HCT116 (cell line): ENCODE data around the gene MYOT. TPM values are rescaled to one million over a fixed set of nuclear protein-coding genes. Genes with fewer than 3 reads are reported as not detected.

Source experiments
- ATAC-seq: fragments of 200-7000 bp; cut with Tn5 transposase; 2 replicates; pipeline ENCODE4 v1.9.1; 2020; ENCODE audit warnings: mild to moderate bottlenecking, moderate library complexity
- Bru-seq: library from RNA; stranded (reverse); fragments of 400-500 nt; gene quantifications from one replicate; lab custom pipeline; 2021; lab: Mats Ljungman, UMichigan
- BruChase-seq, 2 experiments: library from RNA; stranded (reverse); fragments of 400-500 nt; gene quantifications; one replicate each; lab custom pipeline; 2021; lab: Mats Ljungman, UMichigan
- BruUV-seq: library from RNA; stranded (reverse); fragments of 400-500 nt; replicated peaks from 2 replicates; lab custom pipeline; 2021; lab: Mats Ljungman, UMichigan
- CTCF ChIA-PET: fragments of 300-600 bp; sonication (Branson Sonifier 250); formaldehyde crosslinking; loops from one replicate; lab custom pipeline; 2021; ENCODE audit warnings: antibody characterized with exemption; lab: Charles Lee
- POLR2A ChIA-PET: fragments of 300-600, 350-600 bp; sonication (Branson Sonifier 250); formaldehyde crosslinking; loops from one replicate; lab custom pipeline; 2021; ENCODE audit warnings: antibody characterized with exemption; lab: Charles Lee
- RAD21 ChIA-PET, 2 experiments: fragments of 300-600 bp; sonication (Branson Sonifier 250); formaldehyde crosslinking; loops; one replicate each; lab custom pipeline; 2023; ENCODE audit warnings: low total read pairs in 2 of 2; ENCODE audit not compliant: uncharacterized antibody in 2 of 2, unreplicated experiment in 2 of 2, low non-redundant PET in 1 of 2; lab: Charles Lee
- DNase-seq: peaks from one replicate; pipeline ENCODE4 v3.0.0-alpha.2; 2010; ENCODE audit warnings: low read depth, low spot score
- H2AFZ ChIP-seq: fragments of 200-600 bp; shearing (Covaris generic), sonication (generic); 2 replicates; pipeline ENCODE4 v1.6.1; 2017; ENCODE audit warnings: low read depth, mixed run types, mixed read lengths, antibody characterized with exemption, low read length; ENCODE audit not compliant: poor library complexity, severe bottlenecking
- H3K27ac ChIP-seq: 2 replicates; pipeline ENCODE4 v1.5.1; 2012; ENCODE audit warnings: low read depth, low read length
- H3K27me3 ChIP-seq: fragments of 200-600 bp; sonication (generic); 2 replicates; pipeline ENCODE4 v1.6.1; 2016; ENCODE audit warnings: mixed run types, low read length, mixed read lengths; ENCODE audit not compliant: insufficient read depth
- H3K36me3 ChIP-seq, 2 experiments: fragments of 200-500 bp in 1 of 2; fragments of 200-600 bp in 1 of 2; sonication (Bioruptor generic) in 1 of 2; sonication (generic) in 1 of 2; 2 replicates each; pipeline versions ENCODE4 v1.5.1 to v1.6.1; 2014 to 2016; ENCODE audit warnings: low read length in 2 of 2, inconsistent platforms in 1 of 2, mixed read lengths in 1 of 2, mixed run types in 1 of 2; ENCODE audit not compliant: insufficient read depth in 2 of 2, control insufficient read depth in 1 of 2
- H3K4me1 ChIP-seq, 2 experiments: fragments of 200-600 bp in 1 of 2; sonication (generic) in 1 of 2; 2 replicates each; pipeline versions ENCODE4 v1.5.1 to v1.6.1; 2012 to 2017; ENCODE audit warnings: low read length in 2 of 2, inconsistent platforms in 1 of 2, mild to moderate bottlenecking in 1 of 2, mixed read lengths in 1 of 2, mixed run types in 1 of 2, moderate library complexity in 1 of 2; ENCODE audit not compliant: insufficient read depth in 2 of 2, control insufficient read depth in 1 of 2
- H3K4me2 ChIP-seq: fragments of 200-600 bp; sonication (generic); 2 replicates; pipeline ENCODE4 v1.6.1; 2017; ENCODE audit warnings: mixed run types, low read length, mixed read lengths
- H3K4me3 ChIP-seq, 2 experiments: fragments of 200-600 bp in 1 of 2; sonication (generic) in 1 of 2; replicated peaks in 1 of 2; 2 replicates each; pipeline ENCODE4 v1.5.1; 2011 to 2016; ENCODE audit warnings: low read length in 2 of 2, control low read depth in 1 of 2, low read depth in 1 of 2, mild to moderate bottlenecking in 1 of 2, mixed read lengths in 1 of 2, mixed run types in 1 of 2
- H3K79me2 ChIP-seq: fragments of 200-600 bp; sonication (generic); 2 replicates; pipeline ENCODE4 v1.6.1; 2017; ENCODE audit warnings: mild to moderate bottlenecking, mixed run types, low read length, moderate library complexity, mixed read lengths; ENCODE audit not compliant: insufficient read depth
- H3K9ac ChIP-seq: fragments of 200-600 bp; sonication (generic); 2 replicates; pipeline ENCODE4 v1.6.1; 2016; ENCODE audit warnings: low read length, mixed read lengths
- H3K9me2 ChIP-seq: fragments of 200-600 bp; sonication (generic), shearing (Covaris generic); 2 replicates; pipeline ENCODE4 v1.6.1; 2017; ENCODE audit warnings: mixed run types, mild to moderate bottlenecking, moderate library complexity; ENCODE audit not compliant: insufficient read depth
- H3K9me3 ChIP-seq, 2 experiments: fragments of 200-500 bp in 1 of 2; fragments of 200-600 bp in 1 of 2; sonication (Bioruptor generic) in 1 of 2; sonication (generic) in 1 of 2; 2 replicates each; pipeline ENCODE4 v1.6.1; 2014 to 2017; ENCODE audit warnings: low read length in 2 of 2, mixed read lengths in 2 of 2, inconsistent platforms in 1 of 2, low read depth in 1 of 2, mild to moderate bottlenecking in 1 of 2, mixed run types in 1 of 2, moderate library complexity in 1 of 2; ENCODE audit not compliant: control insufficient read depth in 1 of 2, insufficient read depth in 1 of 2
- H4K20me1 ChIP-seq: fragments of 200-600 bp; sonication (generic), shearing (Covaris generic); 2 replicates; pipeline ENCODE4 v1.6.1; 2017; ENCODE audit warnings: mixed run types, mild to moderate bottlenecking, moderate library complexity; ENCODE audit not compliant: insufficient read depth
- CEBPB ChIP-seq: IDR thresholded peaks from 2 replicates; pipeline ENCODE4 v1.6.1; 2012; ENCODE audit warnings: low read depth
- FOSL1 ChIP-seq: IDR thresholded peaks from 2 replicates; pipeline ENCODE4 v1.6.1; 2012; ENCODE audit warnings: low read depth
- MAX ChIP-seq: IDR thresholded peaks from 2 replicates; pipeline ENCODE4 v1.6.1; 2012
- SRF ChIP-seq: IDR thresholded peaks from 2 replicates; pipeline ENCODE4 v1.6.1; 2012; ENCODE audit warnings: low read depth
- TCF7L2 ChIP-seq: IDR thresholded peaks from 2 replicates; pipeline ENCODE4 v1.7.0; 2011; ENCODE audit warnings: borderline replicate concordance, inconsistent platforms; ENCODE audit not compliant: insufficient read depth, insufficient read length; ENCODE audit errors: extremely low read depth
- YY1 ChIP-seq: IDR thresholded peaks from 2 replicates; pipeline ENCODE4 v1.6.1; 2011; ENCODE audit warnings: low read length, low read depth, moderate library complexity, mild to moderate bottlenecking; ENCODE audit not compliant: insufficient replicate concordance; ENCODE audit errors: extremely low read depth
- intact Hi-C: fragments of 100-400 bp; cut with micrococcal nuclease; formaldehyde crosslinking; loops from 2 replicates; pipeline ENCODE4 v1.10.0; 2022
- long read RNA-seq: library from polyadenylated mRNA; unstranded; transcript quantifications from one replicate; pipeline ENCODE4 v2.0.0, GENCODE V29; 2021; ENCODE audit not compliant: unreplicated experiment
- polyA plus RNA-seq: library from polyadenylated mRNA; unstranded; fragments of >200 nt; gene quantifications from 2 replicates; pipeline ENCODE4 v1.2.1, GENCODE V29; 2012; ENCODE audit warnings: missing spikeins
- total RNA-seq: library from RNA; stranded (reverse); gene quantifications from one replicate; pipeline ENCODE4 v1.2.1, GENCODE V29; 2021; ENCODE audit not compliant: unreplicated experiment

Gene MYOT
- total RNA-seq (not detected), Bru-seq, nascent RNA (percentile 7 among the genes with signal in this experiment), BruChase-seq, experiment 1, labeled RNA remaining after a 6-hour chase (percentile 8 among the genes with signal in this experiment), BruChase-seq, experiment 2, labeled RNA remaining after a 2-hour chase (percentile 4 among the genes with signal in this experiment)
- 0.03 TPM in 1 of 2 replicates, not detected in the other for polyA plus RNA-seq
- long read RNA-seq = 0 reads

- H3K27me3 ChIP-seq = no peaks in the 10 kb centered on the region
- H3K79me2 ChIP-seq = no peaks in the 10 kb centered on the region
- H3K36me3 ChIP-seq = no peaks in the 10 kb centered on the region
- H3K27ac ChIP-seq = no peak within 1 kb of the TSS
- POLR2A ChIA-PET = no interaction called here
- no peaks in the 10 kb centered on the region for H3K9me2 ChIP-seq
- TF ChIP-seq TCF7L2 (peak; percentile 61), MAX (no peak), YY1 (no peak), SRF (no peak), CEBPB (no peak)
- no peaks in the 10 kb centered on the region for H4K20me1 ChIP-seq
- peak within 1 kb of the TSS; percentile 4; the same call in 1 of the 2 replicates for H3K4me2 ChIP-seq
- intact Hi-C loops = no loop called here
- no peak within 1 kb of the TSS for H3K4me3 ChIP-seq
- BruUV-seq = no TSS peak
- no peaks in the 10 kb centered on the region for H3K4me1 ChIP-seq
- H3K9me3 ChIP-seq = no peaks in the 10 kb centered on the region
- DNase-seq (no peak), ATAC-seq (peak; percentile 49)
- CTCF ChIA-PET = interaction anchor here (0.9 kb wide), 1 partner anchor 89 kb away, joined by 3 read pairs; no protein-coding TSS in a partner anchor
- peak within 1 kb of the TSS; percentile 40 for H2AFZ ChIP-seq
- RAD21 ChIA-PET = no interaction called here
- no peak within 1 kb of the TSS for H3K9ac ChIP-seq
These were observed at the start of gene MYOT for GRCh38 chr5:137867664-137868063. MYOT (plus strand) TSS chr5:137867860; CDS start chr5:137870652, 2,792 bp downstream.

GRCh38 chr5:137819766-137820165, 47.9 kb upstream of the MYOT start:
- ATAC-seq = no peak
- CTCF ChIA-PET = interaction anchor here (1.0 kb wide), 1 partner anchor 41 kb away, joined by 5 read pairs; no protein-coding TSS in a partner anchor
- TF ChIP-seq FOSL1 = peak; percentile 7; the same call in 1 of the 2 replicates
- TF ChIP-seq SRF = no peak
- TF ChIP-seq, all 23 proteins: peak for 1
- no peaks in the 10 kb centered on the region for H3K36me3 ChIP-seq
- no peak overlapping the region for H3K4me3 ChIP-seq
- no peaks in the 10 kb centered on the region for H3K27me3 ChIP-seq
- POLR2A ChIA-PET = no interaction called here
- no peaks in the 10 kb centered on the region for H4K20me1 ChIP-seq
- DNase-seq = no peak
- H3K27ac ChIP-seq = no peak overlapping the region
- no peaks in the 10 kb centered on the region for H3K9me3 ChIP-seq
- H3K9ac ChIP-seq = no peak overlapping the region
- no peaks in the 10 kb centered on the region for H3K9me2 ChIP-seq
- 0 out of 4 replicates have a peak, but pooled peaks cover 0 to 4% of the 10 kb centered on the region in 2 experiments for H3K4me1 ChIP-seq
- intact Hi-C loops = loop anchor here (10.0 kb wide), 1 partner anchor 475 kb away; no protein-coding TSS in a partner anchor
- H2AFZ ChIP-seq = no peak overlapping the region
- no peak overlapping the region for H3K4me2 ChIP-seq
- no TSS peak for BruUV-seq
- RAD21 ChIA-PET = no interaction called here
- H3K79me2 ChIP-seq = no peaks in the 10 kb centered on the region
